HL-60/S4 treated with retinoic acid at 250 ng/mL for 4 days and 3 days (cell line): ENCODE results near the gene NFIA.

Experiments
- in situ Hi-C: fragments of 300-500 bp; cut with MboI; formaldehyde crosslinking; loops from 2 replicates; pipeline ENCODE4 v1.7.0; 2022; ENCODE audit warnings: low sequenced_read_pairs

NFIA gene

DNA sequence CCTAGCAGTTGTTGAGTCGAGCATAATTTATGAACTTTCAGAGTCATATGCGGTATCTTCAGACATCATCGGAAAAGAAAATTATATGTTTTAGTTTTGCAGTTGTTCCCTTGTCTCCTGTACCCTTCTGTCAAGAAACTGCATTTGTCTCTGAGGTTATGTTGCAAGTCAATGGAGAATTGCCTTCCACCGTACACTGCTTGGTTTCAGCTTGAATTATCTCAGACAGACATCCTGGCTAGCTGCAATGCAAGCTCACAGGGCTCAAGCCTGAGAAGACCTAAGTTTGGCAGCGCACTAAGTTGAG is 156.0 kb downstream of the NFIA start:
- in situ Hi-C loops = no loop called here

DNA sequence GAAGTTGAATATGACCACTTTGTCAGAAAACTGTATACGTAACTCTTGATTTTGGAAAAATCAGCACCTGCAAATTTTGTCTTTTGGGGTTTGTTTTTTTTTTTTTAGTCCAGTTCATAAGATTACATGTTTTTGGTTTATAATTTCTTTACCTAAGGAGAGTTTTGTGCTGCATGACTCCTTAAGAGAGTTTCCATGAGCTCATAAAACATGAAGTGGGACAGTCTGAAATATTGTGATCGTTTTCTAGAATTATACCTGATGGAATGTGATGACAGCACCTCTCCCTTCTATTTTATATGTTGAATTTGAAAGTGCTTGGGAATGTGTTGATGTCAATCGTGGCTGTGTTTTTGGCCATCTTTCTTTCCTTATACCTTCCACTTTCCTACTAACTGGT is 158.5 kb downstream of the NFIA start:
- in situ Hi-C loops = no loop called here

DNA sequence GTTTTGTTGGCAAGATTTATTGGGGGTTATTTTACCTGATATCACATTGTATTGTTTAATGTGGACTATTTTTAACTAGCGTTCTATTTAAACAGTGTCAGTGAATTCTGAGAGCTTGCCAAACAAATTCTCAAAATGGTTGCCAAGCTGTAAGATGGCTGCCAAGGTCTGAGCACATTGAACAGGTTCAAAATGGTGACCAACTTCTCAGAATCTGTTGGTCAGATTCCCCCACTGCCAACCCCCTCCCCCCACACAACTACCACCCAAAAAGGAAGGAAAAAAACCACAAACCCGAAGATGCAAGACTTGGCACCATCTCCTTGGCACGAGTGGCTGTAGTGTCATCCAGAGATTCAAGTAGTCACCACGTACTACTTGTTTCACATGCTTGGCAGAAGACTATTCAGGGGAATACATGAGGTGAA is 159.1 kb downstream of the NFIA start:
- in situ Hi-C loops = no loop called here

DNA sequence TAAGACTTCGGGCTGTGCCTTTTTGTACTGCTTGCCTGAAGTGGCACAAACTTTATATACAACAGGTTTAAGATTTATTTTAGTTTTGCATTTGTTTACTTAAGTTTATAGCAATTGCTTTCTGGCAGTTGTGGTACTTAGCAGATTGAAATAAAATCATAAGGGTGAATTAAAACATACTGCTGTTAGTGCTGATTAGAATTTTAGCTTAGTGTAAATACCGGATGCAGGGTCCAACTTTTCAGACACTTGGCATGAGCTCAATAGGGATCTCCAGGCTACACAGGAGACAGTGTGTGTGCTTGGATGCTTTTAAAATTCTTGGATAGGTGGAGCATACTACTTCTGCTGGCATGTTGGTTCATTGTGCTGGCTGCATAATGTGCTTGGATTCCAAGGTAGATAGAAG is 159.6 kb downstream of the NFIA start:
- in situ Hi-C loops = no loop called here

DNA sequence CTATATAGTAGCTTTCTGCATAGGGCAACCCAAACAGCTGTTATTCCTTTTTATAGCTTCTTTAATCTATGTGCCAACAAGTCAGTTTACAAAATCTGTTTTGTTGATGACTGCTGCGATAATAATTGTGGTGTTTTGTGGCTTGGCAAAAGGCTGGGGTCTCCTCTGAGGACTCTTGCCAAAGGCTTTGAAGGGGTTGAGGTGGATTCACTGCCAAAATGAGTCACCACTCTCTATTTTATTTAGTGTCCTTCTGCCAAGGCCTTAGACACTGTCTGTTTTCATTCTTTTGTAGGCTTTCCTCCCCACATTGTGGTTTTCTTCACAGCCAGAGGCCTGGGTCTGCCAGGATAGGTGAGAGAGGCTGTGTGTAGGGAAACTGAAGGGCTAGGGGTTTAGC is 161.8 kb downstream of the NFIA start:
- in situ Hi-C loops = no loop called here

DNA sequence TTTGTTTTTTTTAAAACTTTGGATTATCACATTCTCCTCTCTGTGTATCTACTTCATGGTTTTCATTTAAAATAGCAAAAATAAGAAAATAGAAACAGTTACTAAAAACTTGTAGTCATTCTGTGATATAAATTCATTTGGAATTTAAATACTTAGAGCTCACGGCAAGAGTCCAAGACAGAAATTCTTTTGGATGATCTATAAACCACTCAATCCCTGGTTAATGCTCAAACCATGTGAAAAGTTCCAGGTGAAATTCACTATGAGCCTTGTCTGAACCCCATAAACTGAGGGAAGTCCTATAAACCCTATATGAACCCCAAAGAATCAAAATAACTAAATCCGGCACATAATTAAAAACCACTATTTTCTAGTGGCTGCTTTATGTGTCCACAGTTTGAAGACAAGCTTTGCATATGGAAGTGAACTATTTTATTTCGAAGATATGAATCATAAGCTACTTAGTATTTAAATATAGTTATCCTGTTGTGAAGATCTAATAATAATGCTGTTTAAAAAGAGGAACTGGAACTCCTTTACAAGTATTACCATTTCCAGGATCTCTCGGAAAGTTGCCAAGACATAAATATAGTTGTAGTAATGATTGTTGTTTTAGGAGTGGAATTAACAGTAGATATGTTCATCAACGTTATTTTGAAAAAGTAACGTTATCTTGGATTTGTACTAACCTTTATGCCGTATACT is 163.5 kb downstream of the NFIA start:
- in situ Hi-C loops = no loop called here

DNA sequence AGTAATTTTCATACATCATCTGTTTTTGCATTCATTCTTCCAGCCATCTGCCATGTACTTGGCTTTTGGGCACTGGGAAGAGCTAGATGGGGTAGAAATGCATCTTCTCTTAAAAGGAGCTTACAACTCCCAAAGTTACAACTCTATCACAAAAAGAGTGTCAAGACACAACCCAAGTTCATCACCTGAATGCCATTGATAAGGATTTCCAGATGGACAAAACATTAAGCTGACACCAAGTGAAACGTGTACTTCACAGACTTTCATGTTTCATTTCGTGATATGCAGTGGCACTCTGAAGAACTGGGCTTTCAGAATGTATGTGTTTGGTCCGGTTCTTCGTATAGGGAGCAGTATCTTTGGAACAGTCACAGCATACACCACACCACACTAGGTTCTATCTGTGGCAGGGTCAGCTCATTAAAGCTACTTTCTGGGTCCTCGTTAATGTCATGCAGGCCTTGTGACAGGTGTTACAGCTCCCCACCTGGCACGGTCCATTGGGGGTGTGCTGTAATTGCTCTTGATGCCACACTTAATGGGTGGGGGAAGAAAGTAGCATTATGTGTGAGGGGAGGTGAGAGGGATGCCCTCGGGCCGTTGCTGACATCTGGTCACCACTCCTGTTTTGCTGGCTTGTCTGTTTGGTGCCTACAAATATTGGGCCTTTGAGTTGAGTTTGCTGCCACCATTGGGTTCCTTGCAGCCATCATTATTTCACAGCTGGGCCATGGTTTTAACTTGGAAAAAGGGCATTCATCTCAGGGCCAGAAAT is 164.9 kb downstream of the NFIA start:
- in situ Hi-C loops = no loop called here

DNA sequence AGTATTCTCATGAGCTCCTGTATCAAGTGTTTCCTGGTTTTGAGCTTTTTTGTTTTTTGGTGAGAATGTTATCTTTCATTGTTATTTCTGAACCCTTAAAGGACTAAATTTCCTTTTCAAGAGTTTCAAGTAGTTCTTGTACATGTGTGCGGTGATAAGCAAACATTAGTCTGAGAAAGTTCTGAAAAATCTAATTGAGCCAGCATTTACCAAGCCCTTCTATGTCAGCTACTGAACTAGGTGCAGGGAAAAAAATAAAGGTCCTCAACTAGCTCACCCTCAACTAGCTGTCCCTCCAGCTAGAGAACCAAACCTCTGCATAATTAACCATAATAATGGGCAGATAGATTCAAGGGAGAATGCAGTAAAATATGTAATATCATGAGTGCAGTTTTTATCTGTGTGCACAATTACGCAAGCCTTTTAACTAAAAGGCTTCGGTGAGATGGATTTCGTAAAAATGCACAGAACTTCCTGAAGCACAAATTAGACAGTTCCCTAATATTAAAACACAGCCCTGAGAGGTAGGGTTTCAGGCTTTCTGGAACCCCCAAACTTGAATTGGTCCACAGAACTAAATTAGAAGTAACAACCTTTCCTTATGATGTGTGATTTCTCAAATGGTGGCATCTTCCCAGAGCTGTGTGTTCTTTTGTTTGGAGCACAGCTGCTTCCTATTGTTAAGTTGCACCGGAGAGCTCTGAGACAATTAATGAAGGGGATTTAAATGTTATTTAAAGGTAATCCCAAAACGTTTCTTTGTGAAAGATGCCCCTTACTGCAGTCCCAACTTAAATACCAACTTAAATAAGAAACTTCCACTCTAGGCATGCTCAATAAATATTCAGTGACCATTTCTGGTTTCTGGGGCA is 165.8 kb downstream of the NFIA start:
- in situ Hi-C loops = no loop called here

DNA sequence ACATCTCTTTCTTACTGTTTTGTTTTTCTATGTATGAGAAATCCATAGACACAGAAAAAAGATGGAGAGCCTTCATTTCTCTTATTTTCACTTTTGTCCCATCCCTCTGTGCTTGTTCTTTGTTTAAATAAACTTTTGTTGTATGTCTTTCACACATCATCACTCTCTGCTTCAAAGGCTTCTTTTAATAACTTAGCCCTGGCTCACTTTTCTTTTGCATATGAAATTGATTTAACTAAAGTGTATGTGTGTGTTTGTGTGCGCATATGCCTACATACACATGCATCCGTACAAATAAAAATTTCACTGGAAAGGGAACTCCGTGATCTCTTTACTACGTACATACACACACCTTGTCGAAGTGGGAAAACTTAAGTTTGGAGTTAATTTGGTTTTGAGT is 168.6 kb downstream of the NFIA start:
- in situ Hi-C loops = no loop called here

DNA sequence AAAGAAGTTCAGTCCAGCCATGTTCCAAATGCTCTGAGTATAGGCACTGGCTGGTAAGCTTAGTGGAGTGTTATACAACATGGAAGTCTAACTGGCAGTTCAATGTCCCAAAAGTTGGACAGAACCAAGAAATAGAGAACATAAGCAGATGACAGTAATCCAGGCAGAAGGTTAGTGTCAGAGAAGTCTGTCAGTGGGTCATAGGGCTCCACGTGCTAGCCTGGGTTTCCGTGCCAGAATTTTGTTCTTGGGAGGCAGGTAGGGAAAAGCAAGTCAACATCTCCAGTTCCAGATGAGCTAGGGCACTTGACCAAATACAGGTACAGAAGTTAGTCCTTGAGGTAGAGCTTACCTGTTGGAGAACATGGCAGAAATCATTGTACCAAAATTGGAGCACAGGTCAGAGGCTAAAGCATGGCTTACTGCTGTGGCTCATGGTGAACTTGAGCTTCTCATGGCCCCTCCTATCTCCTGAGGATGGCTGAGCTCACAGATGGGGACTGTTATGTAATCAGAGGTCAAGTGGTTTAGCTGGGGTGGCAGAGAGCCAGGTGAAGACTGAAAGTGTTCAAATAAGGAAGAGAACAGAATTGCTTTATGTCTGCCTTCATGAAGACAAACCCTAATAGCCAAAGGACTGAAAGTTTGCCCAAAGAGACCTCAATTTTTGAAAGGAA is 170.8 kb downstream of the NFIA start:
- in situ Hi-C loops = no loop called here

DNA sequence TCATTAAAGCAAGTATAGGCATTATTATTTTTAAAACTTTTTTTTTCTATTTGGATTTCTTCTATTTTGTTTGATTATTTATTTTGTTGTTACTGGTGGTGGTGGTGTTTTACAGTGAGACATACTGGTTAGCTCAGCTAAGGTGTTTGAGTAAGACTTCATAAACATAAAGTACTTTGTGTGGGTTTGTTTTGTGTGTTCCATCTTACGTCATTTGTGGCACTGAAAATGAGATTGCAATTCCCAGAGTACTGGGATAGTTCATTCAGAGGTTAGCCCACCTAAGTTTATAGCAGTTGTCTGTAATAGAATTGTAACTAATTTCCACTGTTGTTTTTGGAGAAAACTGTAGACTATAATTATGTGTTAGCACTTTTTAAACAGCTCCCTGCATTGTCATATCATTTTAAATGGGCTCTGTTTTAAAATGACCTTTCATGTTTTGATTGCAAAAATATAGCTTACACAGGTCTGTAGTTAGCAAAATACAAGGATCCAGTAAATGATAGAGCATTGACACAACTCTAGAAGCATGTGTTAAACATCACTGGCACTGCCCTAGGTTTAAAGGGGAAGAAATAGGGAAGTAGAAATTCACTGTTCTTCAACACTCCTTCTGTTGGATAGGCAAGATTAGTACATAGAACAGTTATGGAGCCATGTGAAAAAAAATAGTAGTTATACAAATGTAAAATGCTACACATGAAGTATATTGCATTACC is 171.7 kb downstream of the NFIA start:
- in situ Hi-C loops = no loop called here

DNA sequence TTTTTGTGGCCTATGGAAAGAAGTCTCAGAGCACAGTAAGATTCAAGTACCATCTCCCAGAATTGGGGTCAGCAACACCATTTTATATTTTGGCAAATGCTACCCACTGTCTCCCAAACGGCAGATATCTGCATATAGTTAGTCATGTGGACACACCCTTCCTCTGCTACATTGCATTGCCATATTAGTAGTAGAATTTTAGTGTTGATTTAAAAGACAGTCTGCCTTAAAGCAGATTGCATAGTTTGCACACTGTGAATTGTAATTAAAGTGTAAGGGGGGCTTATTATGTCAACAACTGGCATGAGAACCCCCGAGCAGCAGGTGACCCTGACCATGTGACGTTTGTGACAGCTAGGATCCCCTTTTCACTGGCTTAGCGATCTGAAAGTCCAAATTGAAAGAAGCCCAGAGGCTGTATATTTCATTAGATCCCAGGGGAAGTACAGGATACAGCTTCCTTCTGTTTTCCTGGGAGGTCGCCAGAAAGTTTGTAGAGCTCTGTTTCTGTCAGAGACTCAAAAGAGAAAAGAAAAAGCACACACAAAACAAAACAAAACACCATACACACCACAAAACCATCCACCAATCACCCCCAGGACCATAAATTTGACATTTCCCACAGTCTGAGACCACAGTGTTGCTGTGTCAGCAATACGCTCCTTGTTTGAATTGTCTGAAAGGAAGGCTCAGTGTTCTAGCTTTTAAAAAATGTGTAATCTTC is 172.4 kb downstream of the NFIA start:
- in situ Hi-C loops = no loop called here

DNA sequence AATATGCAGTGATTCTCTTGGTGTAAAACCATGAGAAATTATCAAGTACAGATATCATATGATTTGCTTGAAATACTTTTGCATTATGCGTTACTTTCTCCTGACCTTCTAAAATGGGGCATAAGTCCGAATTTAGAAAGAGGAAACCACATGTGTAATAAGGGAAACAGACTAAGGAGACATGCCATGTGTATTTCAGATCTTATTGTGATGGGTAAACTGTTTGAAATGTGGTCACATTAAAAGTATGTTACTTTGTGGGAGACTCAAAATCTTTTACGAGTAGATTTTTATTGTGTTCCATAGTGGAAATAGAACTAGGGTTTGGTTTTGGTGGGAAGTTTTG is 173.0 kb downstream of the NFIA start:
- in situ Hi-C loops = no loop called here

DNA sequence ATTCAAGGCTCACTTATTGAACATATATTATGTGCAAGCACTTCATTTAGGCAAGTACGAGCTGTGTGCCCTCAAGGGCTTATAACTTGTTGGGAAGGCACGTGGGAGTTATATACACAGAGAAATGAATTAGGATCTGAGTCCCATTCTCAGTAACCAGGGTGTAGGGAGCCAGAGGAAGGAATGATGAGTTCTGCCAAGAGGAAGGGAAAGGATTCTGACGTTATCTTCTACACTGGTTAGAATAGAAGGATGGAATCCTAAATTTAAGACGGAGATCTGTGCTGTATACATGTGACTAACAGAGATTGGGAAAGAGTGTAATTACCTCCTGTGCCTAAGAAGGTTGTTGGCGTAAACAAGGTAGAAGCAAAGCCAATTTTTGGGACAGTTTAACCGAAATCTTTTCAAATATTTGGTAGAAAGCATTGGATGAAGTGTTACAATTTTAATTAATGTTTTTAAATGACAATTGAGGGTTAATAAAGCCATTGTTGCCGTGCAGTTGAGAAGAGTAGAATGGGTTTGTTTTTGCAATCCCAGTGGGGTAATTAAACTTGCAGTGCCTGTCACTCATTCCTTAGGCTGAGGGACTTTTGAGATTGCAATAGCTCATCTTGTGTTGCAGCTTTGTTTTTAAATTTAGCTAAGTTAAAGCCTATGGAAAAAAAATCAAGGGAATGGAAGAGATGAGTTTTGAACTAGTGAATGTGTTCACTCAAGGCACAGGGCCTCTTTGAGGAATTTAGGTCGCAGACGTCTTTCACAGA is 177.2 kb downstream of the NFIA start:
- in situ Hi-C loops = no loop called here

DNA sequence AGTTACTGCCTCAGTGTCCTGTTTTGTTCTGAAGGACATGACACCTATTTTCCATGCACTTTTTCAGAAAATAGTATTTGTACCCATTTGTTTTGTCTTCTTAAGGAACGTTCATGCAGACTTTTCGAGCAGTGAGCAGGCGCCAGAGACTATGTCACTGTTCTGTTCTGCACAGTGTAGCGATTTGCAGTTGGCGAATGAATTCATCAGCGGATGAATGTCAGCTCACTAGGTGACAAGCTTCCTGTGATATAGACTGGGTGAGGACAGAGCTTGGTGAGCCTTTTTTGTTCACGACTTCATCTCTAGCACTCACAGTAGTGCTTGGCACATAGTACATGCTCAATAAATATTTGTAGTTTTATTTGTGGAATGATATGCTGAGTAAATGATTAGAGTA is 177.8 kb downstream of the NFIA start:
- in situ Hi-C loops = no loop called here

DNA sequence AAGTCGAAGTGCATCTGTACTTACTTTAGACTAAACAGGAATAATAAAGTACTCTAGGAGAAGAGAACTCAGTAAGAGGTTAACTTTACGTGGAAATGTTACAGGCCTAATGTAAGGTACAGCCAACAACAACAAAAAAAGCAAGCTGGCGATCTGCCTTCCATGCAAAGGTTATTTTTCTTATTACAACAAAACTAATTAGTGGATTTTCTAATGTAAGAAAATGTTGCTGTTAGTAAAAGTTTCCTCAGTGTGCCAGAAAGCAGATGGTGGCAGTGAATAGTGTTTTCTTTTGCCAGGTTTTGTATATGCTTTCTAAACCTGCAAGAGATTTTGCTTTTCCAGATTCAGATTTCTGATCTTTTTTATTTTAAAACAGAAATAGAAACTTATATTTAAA is 179.2 kb downstream of the NFIA start:
- in situ Hi-C loops = no loop called here

DNA sequence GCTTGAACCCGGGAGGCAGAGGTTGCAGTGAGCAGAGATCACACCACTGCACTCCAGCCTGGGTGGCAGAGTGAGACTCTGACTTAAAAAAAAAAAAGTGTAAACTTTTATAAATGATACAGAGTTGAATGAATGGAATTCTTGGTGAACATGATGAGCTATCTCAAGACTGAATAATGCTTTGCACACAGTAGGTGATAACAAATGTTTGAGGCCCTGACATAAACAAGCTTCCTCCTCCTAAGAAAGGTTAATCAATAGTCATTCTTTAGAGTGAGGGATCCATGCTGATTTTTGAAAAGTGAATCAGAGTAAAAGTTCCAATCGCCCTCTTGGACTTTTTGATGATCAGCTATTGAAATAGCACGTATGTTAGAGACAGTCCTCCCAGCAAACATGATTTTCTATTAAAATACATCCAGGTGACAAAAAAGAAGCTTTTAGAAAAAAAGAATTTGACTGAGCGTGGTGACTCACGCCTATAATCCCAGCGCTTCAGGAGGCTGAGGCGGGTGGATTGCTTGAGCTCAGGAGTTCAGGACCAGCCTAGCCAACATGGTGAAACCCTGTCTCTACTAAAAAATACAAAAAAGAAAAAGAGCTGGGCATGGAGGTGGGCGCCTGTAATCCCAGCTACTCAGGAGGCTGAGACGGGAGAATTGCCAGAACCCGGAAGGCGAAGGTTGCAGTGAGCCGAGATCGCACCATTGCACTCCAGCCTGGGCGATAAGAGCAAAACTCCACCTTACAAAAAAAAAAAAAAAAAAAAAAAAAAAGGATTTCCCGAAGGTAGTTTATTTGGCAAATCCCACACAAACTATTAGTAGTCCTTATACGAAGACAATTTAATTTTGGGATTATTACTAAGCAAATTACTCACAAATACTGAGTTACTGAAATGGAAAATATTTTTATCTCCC is 181.8 kb downstream of the NFIA start:
- in situ Hi-C loops = no loop called here

DNA sequence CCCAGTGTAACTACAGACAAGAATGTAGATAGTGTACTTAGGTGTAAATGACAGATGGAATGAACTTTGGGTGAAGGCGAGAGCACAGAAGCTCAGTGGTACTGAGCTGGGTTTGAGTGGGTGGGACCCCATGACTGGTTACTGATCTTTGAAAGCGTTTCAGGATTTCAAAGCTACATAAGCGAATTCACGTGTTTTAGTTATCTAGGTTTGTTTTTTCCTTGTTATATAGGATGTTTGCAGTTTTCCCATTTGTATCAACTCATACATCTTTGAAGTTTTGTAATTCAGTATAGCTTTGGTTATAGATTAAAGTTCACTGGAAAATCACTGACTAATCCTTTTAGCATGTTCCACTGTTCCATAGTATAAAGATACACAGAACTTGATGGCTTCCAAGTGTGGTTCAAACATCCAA is 182.5 kb downstream of the NFIA start:
- in situ Hi-C loops = no loop called here
